Measurements from ENCODE around the gene SLC6A1.
A peak's percentile ranks its signal among the peaks of the same experiment; 100 is the strongest.

DNA sequence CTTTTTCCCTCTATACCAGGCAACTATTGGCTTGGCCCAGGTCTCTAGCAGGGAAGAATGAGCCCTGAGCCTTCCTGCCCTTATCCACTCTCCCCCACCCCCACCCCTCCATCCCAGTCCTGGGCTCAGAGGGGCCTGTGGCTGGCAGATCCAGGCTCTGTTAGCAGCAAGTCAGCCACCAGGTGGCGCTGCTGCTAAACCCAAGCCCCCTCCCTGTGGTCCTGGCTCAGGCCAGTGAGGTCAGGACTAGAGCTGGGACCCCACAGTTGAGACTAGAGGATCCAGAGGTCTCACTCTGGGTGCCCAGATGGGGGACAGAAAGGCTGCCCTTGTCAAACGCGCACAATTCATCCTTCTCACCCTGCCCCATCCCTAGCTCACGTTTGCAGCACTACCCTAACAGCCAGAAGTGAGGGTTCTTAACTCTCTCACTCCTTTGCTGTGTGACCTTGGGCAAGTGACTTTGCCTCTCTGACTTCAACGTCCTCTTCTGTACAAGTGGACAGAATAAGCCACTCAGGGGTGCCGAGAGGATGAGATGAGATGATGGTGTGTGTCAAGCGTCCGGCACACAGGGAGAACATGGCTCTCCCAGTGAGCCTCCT lies 46.8 kb upstream of the SLC6A1 start:
- TF ChIP-seq EZH2phosphoT487 (IDR thresholded peaks at IDR 0.05; ENCODE audit: low read length) (no peak), CTCF (IDR thresholded peaks at IDR 0.05; ENCODE audit: low read length) (peak; percentile 87)
